ENCODE measurements around the gene SLC23A1.
"Not testable (repeated sequence)": the region's sequence is repeated elsewhere in the genome, so short reads cannot be mapped to it uniquely, and the experiment has no call there.

Gene SLC23A1

DNA sequence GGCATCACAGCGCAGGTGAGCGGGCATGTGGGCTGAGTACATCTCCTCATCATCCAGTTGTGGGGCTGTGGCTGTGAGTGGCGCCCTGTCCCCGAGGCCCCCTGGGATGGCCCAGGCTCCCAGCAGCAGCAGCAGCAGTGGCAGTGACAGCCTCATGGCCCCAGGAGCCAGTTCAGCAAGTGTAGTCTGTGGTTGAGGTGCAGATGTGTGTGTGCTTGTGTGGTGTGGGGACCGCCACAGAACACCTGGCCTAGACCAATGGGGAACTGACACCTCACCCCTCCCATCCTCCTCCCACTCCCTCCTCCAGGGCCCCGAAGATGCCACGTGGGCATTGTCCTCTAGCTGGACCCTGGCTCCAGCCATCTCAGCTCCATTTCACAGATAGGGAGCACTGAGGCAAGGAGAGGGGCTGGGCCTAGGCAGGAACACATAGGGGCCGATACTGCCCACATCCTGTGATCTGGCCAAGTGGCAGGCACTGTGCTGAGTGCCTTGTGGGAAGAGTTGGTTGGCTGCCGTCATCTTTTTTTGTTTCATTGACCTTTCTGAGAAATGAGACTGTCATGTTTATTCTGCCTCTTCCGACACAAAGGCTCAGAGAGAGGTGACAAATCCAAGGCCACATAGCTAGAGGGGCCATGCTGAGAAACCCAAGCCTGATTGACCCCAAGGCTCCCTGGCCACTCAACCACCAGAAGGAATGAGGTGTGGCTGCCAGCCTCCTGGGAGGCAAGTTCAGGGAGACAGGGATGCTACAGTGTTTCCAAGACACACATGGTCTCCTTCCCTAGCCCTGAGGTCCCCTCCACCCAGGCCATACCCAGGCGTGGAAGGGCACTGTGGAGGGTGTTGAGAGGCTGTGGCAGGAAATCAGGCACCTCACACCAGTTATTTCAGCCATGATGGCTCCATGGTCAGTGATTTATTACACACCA is 6.9 kb upstream of the SLC23A1 start, which contains the start of gene MZB1:
Gene MZB1 (minus strand): TSS at position 213 of the 938 bp plus-strand sequence. CDS start 57 bp downstream, at position 156.
- DNase-seq (ENCODE audit: low read depth) = no peak

DNA sequence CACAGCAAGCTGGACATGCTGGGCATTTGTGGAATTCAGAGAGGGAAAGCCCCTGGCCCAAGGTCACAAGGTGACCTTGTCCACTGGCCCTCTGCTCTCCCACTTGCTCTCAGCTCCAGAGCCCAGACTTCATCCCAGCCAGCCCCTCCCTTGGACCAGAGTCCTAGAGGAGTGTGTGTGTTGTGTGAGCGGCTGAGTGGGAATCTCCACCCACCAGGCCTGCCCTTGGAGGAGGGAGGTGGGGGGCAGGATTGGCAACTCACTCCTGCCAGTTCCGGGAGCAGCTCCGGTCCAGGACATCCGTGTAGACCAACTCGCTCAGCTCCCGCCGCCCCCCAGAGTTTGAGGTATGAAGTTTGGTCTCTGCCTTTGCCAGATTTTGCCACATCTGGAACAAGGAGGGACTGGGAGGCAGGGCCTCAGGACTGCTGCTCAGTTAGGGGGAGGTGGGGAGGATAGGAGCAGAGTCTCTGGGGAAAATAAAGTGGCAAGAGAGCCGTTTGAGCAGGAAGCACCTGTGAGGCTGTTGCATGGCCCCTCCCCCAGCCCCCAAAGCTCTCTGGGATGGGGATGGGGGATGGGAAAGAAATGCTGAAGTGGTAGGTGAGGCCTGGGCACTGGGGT is 5.2 kb upstream of the SLC23A1 start:
- no peak for DNase-seq (ENCODE audit: low read depth)

DNA sequence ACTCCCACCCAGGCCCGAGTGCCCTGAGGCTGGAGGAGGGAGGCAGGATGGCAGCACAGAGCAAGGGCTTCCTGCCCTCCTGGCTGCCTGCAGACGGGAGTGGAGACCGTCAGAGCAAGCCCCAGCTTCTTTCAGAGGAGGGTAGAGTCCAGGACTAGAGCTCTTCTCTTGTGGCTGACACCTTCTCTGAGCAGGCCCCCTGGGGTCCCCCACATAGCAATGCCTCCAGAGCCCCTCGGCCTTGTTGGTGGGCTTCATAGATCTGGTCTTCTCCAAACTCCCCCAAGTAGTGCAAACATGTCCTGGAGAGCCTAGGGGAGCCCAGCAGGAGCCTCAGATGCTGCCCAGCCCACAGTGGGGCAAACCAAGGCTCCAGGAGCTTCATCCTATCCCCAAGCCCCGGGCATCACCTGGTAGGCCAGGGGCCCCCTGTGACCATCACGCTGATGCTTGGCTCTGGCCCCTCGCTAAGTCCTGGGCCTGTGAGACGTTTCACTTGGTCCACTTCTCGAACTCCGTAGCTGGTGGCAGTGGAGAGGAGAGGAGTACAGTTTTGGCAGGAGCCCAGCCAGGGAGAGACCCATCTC is 4.6 kb upstream of the SLC23A1 start:
- DNase-seq (ENCODE audit: low read depth) = no peak

DNA sequence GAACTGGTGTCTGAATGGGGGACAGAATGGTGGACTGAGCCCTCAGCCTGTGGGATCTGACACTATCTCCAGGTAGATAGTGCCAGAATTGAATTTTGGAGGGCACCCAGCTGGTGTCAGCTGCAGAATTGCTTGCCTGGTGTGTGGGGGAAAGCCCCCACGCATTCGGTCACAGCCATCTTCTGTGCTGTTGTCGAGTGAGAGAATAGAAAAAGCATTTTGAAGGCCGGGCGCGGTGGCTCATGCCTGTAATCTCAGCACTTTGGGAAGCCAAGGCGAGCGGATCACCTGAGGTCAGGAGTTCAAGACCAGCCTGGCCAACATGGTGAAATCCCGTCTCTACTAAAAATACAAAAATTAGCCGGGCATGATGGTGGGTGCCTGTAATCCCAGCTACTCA is 3.9 kb upstream of the SLC23A1 start:
- DNase-seq (ENCODE audit: low read depth) = not testable (repeated sequence)

DNA sequence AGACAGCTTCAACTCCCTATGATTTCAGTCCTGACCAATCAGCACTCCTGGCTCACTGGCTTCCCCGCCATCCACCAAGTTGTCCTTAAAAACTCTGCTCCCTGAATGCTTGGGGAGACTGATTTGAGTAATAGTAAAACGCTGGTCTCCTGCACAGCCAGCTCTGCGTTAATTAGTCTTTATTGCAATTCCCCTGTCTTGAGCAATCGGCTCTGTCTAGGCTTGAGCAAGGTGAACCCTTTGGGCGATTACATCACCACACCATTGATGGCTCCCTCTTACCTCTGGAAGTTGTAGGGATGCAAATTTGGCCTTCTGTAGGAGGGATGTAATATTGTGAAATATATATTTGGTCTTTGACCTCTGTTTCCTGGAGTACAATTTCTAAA is 2.9 kb upstream of the SLC23A1 start:
- DNase-seq (ENCODE audit: low read depth) = no peak

DNA sequence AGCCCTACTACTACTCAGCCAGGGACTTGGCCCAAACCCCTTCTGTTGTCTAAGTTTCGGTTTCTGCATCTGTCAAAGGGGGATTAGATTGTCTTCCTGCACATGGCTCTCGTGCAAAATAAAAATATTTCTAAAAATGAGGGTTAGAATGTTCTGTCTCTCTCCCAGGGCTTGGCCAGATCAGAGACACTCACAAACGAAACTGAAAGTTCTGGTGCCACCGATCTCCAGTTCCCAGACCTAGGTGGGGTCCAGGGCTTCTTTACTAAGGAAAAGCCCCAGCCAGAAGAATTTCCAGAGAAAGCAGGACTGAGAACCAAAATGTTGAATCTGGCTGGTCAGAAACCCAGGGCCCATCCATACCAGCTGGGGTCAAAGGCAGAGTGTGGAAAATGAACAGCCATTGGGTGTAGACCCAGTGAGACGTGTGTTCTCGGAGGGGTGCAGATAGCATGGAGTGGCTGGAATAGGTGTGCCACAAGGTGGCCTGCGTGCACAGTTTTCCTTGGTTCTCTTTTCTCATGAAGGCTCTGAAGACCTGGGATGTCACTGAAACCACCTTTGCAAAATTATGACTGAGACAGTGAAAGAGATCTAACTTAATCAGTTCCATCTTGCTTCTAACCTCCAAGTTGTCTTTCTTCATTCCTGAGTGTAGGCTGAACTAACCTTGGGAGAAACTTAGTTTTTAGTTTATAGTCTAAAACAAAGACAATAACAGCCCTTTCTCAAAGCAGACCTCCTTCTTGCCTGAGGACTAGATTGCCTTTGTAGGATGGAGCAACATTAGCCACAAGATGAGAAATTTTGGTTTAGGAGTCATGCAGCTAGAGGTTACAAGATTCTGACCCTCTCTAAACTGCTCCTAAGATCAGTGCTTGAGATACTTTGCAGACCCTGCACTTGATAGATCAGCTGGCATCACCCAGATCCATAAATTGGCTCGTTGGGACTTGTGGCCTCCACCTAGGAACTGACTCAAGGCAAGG is 2.3 kb upstream of the SLC23A1 start:
- no peak for DNase-seq (ENCODE audit: low read depth)

DNA sequence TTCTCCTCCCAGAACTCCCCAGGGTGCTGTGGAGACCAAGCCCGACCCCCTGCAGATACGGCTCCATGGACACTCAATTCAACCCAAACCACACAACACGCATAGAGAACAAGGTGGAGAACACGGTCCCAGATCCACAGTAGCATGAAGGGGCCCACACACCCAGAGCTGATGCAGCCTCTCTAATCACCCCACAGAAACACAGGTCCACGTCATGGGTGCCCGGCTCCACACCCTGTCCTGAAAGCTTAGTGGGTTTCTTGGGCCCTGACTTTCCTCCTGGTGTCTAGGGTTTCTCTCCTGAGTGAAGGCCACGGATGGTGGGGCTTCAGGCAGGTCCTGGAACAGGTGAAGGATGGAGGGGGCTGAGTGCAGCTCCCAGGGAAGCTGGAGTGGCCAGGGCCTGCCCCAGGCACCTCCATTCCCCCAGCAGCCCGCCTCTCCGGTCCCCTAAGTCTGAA is 1.5 kb upstream of the SLC23A1 start:
- DNase-seq (ENCODE audit: low read depth) = no peak

DNA sequence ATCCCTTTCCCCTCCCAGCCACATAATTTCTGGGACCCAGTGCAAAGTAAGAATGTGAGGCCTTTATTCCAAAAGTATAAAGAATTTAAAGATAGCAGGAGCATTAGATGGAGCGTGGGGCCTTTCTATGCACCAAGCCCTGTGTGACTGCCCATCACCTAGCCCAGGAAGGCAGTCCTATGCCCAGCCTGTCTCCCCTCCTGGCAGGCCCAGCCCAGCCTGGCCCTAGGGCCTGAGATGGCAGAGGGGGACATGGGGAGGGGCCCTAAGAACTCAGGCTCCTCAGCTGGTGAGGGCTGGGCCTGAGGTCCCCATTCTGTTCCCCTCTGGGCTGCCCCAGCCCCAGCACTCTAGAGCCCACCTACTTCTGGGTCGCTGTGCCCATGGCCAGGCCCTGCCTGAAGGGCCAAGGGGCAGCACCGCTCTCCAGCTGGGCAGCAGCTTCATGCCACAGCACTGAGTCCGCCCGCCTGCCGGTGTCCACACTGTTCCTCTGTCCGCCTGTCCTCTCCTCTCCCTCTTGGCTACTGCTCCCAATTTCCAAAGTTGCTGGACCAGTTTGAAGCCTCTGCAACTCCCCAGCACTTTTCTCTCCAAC is 995 bp upstream of the SLC23A1 start:
- DNase-seq (ENCODE audit: low read depth) = no peak

DNA sequence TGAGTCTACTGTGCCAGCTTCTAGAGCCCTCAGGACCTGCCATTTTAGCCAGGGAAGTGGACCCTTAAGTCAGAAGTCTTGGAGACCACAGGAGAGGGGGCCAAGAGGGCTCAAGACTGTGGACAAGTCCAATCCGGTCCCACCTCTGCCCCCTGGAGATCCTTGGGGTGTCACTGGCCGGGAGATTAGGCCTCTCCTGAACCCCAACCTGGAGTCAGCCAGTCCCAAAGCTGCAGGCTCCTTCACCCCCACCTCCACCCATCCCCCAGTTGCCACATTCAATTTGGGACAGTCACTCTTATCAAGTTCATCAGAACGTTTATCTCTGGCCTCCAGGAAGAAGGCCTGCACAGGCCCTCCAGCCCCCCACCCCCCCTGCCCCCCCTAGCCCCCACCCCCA is 290 bp downstream of the SLC23A1 start:
- DNase-seq (ENCODE audit: low read depth) = no peak

DNA sequence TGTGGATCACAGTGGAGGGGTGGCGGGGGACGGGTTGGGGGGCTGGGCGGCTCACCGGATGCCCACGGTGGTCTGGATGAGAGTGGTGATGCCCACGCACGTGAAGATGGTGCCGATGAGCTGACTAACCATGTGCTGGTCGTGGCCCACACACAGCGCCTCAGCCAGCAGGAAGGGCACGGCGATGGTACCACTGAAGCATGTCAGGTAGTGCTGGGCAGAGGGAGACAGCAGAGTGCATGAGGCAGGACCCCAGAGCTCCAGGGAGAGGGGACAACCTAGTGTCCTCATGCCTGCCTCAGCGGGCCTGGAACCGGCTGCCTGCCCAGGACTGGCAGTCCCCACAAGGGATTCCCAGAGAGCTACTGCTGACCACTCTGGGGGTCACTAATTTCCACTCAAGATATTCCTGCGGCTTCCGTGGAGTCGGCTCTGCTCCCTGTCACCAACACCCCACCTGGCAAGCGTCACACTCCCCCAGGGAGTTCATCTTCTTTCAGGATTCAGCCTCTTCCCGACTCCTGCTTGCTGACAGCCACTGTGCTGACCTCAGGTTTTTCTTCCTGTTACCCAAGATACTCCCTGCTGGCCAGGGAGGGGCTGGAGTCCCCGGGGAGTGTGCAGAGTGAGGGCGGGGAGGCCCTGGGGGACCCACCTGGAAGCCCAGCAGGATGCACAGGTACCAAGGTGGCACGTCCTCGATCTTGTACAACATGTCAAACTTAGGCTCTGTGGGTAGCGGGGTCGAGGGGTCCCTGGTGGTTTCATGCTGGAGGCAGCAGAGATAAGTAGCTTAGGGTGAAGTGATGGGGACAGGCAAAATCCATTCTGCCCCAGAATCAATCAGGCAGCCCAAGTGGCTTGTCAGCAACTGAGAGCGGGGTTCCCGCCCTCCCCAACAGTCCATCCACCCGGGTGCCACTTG is 998 bp downstream of the SLC23A1 start:
- DNase-seq (ENCODE audit: low read depth) = no peak

DNA sequence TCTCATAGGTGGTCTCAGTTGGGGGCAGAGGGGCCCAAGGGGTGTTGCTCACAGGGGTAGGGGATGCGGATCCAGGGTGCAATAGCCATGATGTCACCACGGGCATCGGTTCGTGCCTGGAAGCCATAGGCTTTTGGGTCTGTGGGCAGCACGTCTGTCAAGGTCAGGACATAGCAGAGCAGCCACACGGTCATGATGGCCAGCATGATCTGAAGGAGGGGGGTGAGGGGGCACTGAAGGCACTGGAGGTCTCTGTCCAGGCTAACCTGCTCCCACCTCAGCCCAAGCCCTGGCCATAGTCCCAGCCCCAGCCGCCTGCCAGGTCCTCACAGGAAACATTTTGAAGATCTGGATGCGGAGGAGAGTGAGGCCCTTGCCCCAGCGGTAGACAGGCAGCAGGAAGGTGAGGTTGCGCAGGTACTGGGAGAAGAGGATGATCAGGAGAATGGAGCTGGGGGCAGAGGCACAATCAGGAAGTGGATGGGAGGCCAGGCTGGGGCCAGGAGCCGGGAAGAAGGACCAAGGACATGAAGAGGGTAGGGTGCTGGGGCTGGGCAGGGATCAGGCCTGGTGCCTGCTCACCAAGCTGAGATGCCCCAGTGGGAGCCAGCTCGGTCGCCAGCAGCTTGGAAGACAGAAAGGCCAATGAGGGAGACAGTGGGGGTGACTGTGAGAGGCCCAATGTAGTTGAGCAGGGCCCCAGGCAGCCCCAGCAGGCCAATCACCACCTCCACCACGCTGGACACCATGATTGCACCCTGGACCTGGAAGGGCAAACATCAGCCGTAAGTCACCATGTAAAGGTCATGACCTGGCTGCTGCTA is 3.3 kb downstream of the SLC23A1 start:
- no peak for DNase-seq (ENCODE audit: low read depth)

DNA sequence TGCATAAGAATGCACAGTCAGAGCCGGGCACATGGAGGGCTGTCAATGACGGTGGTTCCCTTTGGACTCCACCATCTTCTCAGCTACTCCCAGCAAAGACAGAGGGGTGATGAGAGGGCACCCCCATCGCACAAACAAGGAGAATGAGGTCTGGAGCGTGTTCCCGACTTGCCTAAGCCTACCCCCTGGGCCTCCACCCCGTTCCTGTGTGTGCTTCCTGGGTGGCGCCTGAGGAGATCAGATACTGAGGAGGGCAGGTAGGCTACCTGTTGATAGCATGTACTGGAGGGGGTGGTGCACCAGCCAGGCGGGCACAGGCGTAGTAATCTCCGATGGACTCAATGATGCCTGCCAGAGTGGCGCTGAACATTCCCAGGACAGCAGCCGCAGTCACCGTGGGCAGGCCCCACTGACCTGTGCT is 4.1 kb downstream of the SLC23A1 start:
- no peak for DNase-seq (ENCODE audit: low read depth)

DNA sequence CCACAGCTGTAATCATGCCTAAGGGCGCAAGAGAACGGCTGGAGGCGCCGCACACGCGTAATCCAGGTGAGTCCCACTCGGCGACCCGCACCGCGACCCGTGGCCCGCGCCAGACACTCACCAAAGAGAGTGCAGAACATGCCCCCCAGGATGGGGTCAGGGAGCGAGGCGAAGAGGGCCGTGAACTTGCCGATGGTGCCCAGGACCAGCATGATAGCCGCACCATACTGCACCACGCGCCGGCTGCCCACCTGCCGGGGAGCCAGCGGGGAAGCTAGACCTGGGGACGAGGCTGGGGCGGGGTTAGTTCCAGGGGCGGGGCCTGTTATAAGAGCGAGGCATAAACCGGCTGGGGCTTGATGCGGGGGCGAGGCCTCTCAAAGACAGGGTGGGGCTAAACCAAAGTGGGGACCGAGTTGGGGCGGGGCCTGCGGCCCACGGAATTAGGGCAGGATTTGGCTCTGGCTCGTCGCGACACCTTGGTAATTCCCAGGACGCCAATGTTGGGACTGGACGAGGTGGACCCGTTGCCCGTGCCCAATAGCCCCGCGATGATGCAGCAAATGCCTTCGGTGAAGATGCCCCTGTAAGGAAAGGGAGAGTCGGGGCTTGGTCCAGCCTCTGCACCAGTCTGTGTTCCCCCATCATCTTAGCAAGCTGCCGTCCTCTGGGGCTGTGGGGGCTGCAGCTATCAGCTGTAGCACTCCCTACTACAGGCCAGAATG is 4.8 kb downstream of the SLC23A1 start:
- no peak for DNase-seq (ENCODE audit: low read depth)

DNA sequence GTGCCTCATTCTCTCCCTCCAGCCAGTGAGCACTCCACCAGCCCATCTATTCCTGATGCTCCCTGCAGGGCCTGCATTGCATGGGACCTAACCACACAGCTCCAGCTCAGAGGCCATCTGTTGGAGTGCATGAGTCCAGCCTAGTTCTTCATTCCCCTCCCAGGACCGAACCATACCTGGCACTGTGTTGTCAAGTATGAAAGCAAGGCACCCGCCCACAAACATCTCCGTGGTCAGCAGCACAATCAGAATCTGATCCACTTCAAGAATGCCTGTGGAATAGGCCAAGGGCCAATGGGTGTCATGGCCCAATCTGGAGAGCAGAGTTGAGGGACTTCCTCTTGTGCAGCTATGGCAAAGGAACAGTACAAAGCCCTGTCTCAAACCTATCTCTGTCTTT is 5.9 kb downstream of the SLC23A1 start:
- no peak for DNase-seq (ENCODE audit: low read depth)

DNA sequence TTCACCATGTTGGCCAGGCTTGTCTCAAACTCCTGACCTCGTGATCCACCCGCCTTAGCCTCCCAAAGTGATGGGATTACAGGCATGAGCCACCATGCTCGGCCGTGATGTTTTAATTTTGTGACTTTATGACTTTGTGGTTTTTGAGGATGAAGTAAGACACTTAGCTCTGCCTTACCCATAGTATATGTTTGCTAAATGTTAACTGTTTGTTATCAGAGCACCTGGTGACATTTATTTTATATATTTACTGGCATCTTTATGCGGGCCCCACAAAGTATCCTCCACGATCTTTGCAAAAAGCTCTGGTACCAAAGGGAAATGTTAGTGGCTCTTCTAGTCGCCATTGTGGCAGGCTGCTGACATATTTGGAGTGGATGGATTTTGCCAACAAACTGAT is 6.7 kb downstream of the SLC23A1 start:
- no peak for DNase-seq (ENCODE audit: low read depth)

DNA sequence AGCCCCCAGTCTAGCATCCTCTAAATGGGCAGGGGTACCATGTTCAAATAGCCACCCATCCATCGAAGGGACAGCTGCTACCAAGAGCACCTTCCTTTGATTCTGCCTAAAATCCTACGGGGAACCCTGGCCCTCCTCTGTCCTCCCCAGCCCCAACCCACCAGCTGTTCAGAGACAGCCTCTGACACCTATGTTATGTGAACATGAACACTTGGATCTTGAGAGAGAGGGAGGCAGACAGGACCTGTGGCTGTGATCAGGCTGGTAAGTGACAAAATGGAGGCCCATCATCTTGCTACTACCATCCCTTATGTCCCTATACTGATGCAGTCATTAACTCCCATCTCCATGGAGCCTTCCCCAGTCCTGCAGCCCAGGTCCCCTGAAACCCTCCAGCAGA is 8.2 kb downstream of the SLC23A1 start:
- no peak for DNase-seq (ENCODE audit: low read depth)

DNA sequence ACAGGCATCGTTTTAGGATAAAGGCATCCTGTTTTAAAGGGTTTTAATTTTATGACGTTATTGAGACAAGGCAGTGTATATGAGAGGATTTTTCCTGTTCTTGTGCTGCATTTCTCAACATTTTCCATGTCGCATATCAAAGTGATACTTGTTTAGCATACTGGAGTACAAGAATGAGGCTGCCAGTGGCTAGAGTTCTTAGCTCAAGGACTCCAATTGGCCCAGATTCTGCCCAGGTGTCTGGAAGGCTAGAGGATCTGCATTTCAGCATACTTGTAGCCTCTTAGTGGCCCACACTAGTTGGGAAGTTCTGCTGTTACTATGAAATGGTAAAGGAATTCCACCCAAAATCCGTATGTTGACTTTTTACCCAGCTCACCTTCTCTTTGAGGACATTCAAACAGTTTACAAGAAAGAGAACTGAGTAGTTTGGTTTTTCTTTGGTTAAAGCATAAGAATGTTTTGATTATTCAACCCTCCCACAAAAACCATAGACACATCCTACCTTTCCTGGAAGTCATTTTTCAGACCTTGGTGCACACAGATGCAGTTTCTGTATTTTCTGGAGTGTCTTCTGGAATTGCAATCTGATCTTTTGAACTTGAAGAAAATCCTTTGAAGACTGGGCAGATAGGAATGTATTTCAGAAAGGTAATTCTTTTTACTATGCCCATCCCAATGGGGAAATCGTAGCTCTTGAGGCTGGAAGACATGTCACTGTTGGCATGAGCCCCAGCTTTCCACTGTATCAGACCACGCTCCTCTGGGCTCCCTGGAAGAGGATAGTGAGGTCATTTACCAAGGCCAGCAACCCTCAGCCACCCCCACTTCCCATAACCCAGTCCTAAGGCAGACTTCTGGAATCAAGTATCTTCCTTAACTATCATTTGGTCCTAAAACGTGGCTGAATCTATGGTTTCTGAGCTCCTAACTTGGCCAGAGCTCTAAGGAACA is 11.3 kb downstream of the SLC23A1 start:
- DNase-seq (ENCODE audit: low read depth) = peak; percentile 63
